Measurements from ENCODE around the gene CACTIN. TPM values are rescaled to one million over a fixed set of nuclear protein-coding genes. Genes with fewer than 3 reads are reported as not detected.
"Not testable (repeated sequence)": the region's sequence is repeated elsewhere in the genome, so short reads cannot be mapped to it uniquely, and the experiment has no call there.

The CACTIN gene
- total RNA-seq, 1 experiment from 2014 or later: 18.6 TPM

DNA sequence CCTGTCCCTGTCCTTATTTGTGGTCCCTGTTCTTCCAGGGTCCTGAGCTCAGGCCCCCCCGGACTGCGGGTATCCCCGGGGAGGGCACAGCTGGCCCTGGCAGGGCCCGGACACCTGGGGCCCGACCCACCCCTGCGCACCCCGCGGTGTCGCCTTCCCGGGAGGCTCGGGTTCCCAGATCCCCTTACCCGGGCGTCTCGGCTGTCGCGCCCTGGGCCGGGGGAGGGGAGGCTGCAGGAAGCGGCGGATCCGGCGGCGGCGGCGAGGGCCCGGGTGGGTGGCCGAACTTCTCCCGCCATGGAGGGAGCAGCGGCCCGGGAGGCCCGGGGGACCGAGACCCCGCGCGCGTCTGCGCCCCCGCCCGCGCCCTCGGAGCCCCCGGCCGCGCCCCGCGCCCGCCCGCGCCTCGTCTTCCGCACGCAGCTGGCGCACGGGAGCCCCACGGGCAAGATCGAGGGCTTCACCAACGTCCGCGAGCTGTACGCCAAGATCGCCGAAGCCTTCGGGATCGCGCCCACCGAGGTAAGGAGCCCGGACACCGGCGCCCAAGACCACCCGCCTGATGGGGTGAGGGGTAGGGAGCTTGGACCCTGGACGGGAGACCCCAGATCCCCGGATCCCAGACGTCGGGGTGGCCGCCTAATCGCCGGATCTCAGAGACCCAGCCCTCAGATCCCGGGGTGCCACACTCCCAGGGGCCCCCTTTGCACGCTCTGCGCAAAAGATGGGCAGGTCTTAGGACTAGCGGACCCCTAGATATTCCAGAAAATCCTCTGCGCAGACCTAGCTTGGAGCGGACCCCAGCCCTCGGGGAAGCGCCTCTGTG, 41.1 kb downstream of the CACTIN start, which contains the start of gene GIPC3:
TSS of gene GIPC3 (plus strand) at position 178 of the 826 bp plus-strand sequence. CDS start at position 298, 120 bp downstream.
- CTCF ChIA-PET: interaction anchor here (0.6 kb wide), 1 partner anchor 133 kb away, joined by 3 read pairs; no protein-coding TSS in a partner anchor
- H3K27me3 ChIP-seq (ENCODE audit: insufficient read depth, low read depth): no peaks in the 10 kb centered on the region; the same call in 1 of the 2 replicates
- H3F3A ChIP-seq (ENCODE audit: insufficient read depth, low read depth): 0 out of 2 replicates have a peak, but pooled peaks cover under 1% of the 10 kb centered on the region
- DNase-seq: no peak
- H3K9me3 ChIP-seq (ENCODE audit: insufficient read depth, low read depth): no peaks in the 10 kb centered on the region
- H3K27ac ChIP-seq: no peak within 1 kb of the TSS
- intact Hi-C loops (cut with micrococcal nuclease; ENCODE audit: unreplicated experiment): no loop called here
- H3K4me3 ChIP-seq: no peak within 1 kb of the TSS
- no peaks in the 10 kb centered on the region for H3K36me3 ChIP-seq (ENCODE audit: low read depth)
- POLR2A ChIA-PET (ENCODE audit: unreplicated experiment): no interaction called here
- H2AFZ ChIP-seq: no peak within 1 kb of the TSS
- H3K9me2 ChIP-seq (ENCODE audit: insufficient read depth): no peaks in the 10 kb centered on the region
- H3K4me1 ChIP-seq (replicated peaks; ENCODE audit: insufficient read depth): no peaks in the 10 kb centered on the region
- H4K20me1 ChIP-seq (ENCODE audit: insufficient read depth): no peaks in the 10 kb centered on the region
- no peak within 1 kb of the TSS for H3K4me2 ChIP-seq
- BruUV-seq (replicated peaks): no TSS peak
- H3K79me2 ChIP-seq (ENCODE audit: low read depth): no peaks in the 10 kb centered on the region
- no peak for TF ChIP-seq EZH2 (IDR thresholded peaks at IDR 0.05; ENCODE audit: low read depth)
- TF ChIP-seq, protein P1, sequence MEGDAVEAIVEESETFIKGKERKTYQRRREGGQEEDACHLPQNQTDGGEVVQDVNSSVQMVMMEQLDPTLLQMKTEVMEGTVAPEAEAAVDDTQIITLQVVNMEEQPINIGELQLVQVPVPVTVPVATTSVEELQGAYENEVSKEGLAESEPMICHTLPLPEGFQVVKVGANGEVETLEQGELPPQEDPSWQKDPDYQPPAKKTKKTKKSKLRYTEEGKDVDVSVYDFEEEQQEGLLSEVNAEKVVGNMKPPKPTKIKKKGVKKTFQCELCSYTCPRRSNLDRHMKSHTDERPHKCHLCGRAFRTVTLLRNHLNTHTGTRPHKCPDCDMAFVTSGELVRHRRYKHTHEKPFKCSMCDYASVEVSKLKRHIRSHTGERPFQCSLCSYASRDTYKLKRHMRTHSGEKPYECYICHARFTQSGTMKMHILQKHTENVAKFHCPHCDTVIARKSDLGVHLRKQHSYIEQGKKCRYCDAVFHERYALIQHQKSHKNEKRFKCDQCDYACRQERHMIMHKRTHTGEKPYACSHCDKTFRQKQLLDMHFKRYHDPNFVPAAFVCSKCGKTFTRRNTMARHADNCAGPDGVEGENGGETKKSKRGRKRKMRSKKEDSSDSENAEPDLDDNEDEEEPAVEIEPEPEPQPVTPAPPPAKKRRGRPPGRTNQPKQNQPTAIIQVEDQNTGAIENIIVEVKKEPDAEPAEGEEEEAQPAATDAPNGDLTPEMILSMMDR (conservative IDR thresholded peaks at IDR 0.05): no peak

DNA sequence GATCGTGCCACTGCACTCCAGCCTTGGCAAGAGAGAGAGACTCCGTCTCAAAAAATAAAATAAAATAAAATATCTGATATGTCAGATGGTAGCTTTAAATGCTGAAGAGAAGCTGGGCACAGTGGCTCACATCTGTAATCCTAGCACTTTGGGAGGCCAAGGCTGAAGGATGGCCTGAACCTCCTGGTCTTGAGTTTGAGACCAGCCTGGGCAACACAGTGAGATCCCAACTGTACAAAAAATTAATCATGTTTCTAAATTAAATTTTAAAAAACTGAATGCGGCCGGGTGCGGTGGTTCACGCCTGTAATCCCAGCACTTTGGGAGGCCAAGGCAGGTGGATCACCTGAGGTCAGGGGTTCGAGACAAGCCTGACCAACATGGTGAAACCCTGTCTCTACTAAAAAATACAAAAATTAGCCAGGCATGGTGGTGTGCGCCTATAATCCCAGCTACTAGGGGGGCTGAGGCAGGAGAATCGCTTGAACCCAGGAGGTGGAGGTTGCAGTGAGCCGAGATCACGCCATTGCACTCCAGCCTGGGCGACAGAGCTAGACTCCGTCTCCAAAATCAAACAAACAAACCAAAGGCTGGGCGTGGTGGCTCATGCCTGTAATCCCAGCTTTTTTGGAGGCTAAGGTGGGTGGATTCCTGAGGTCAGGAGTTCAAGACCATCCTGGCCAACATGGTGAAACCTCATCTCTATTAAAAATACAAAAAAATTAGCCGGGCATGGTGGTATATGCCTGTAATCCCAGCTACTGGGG, 42.4 kb downstream of the CACTIN start:
- H3K4me1 ChIP-seq (replicated peaks; ENCODE audit: insufficient read depth); H3K9me3 ChIP-seq (ENCODE audit: insufficient read depth, low read depth); H2AFZ ChIP-seq; H4K20me1 ChIP-seq (ENCODE audit: insufficient read depth); H3K36me3 ChIP-seq (ENCODE audit: low read depth); CTCF ChIA-PET; H3K9me2 ChIP-seq (ENCODE audit: insufficient read depth); POLR2A ChIA-PET (ENCODE audit: unreplicated experiment); BruUV-seq (replicated peaks); H3K27ac ChIP-seq; H3K4me3 ChIP-seq; H3K79me2 ChIP-seq (ENCODE audit: low read depth); intact Hi-C loops (cut with micrococcal nuclease; ENCODE audit: unreplicated experiment); H3K4me2 ChIP-seq; DNase-seq; H3K27me3 ChIP-seq (ENCODE audit: insufficient read depth, low read depth): not testable (repeated sequence)
- peaks cover 11% of the 10 kb centered on the region; the same call in 1 of the 2 replicates for H3F3A ChIP-seq (ENCODE audit: insufficient read depth, low read depth)

DNA sequence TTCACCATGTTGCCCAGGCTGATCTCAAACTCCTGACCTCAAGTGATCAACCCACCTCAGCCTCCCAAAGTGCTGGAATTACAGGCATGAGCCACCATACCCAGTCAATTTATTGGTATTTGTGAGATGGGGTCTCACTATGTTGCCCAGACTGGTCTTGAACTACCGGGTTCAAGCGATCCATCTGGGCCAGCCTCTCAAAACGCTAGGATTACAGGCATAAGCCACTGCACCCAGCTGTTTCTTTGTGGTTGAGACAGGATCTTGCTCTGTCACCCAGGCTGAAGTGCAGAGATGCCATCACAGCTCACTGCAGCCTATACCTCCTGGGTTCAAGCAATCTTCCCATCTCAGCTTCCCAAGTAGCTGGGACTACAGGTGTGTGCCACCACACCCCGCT, 44.8 kb downstream of the CACTIN start:
- H4K20me1 ChIP-seq (ENCODE audit: insufficient read depth); H3K4me2 ChIP-seq; CTCF ChIA-PET; H3K4me3 ChIP-seq; H3K9me3 ChIP-seq (ENCODE audit: insufficient read depth, low read depth); intact Hi-C loops (cut with micrococcal nuclease; ENCODE audit: unreplicated experiment); DNase-seq; H3K79me2 ChIP-seq (ENCODE audit: low read depth); H3K4me1 ChIP-seq (replicated peaks; ENCODE audit: insufficient read depth); H2AFZ ChIP-seq; H3K27ac ChIP-seq; BruUV-seq (replicated peaks); H3K9me2 ChIP-seq (ENCODE audit: insufficient read depth); H3K27me3 ChIP-seq (ENCODE audit: insufficient read depth, low read depth); H3K36me3 ChIP-seq (ENCODE audit: low read depth); POLR2A ChIA-PET (ENCODE audit: unreplicated experiment): not testable (repeated sequence)
- H3F3A ChIP-seq (ENCODE audit: insufficient read depth, low read depth): peaks cover 11% of the 10 kb centered on the region; the same call in 1 of the 2 replicates
